ENCODE data around the gene ZNF19. TPM values are rescaled to one million over a fixed set of nuclear protein-coding genes. Genes with fewer than 3 reads are reported as not detected.

The ZNF19 gene
- total RNA-seq, 2 donors from 2014 or later = 3.6 to 5.9 TPM

DNA sequence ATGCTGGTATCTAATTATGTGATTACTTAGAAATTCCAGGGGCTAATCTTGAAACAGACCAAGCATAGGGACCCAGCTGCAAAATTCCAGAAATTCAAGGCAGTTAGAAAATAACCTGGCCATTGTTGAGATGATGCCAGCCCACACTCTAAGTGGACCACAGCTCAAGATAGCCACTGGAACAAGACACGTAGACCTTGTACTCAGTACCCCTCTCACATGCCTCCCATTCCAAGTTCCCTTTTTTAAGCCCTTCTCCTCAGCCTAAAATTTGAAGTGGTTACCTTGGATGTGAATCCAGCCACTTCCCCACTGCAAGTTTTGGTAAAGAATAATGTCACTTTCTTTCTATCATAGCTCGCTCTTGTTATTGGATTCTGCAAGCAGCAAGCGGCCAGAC lies 4.1 kb upstream of the ZNF19 start:
- ATAC-seq = no peak
- 52 to 69% methylated on average over 3 of the region's 3 CpGs for WGBS, 2 donors
- Histone ChIP-seq H3K9me3 (no peaks in the 10 kb centered on the region), H3K27ac (no peak overlapping the region), H3K36me3 (replicated peaks in 1 of 2; ENCODE audit: insufficient read depth in 1 of 2, low read depth in 2 of 2) (no peaks in the 10 kb centered on the region), H3K27me3 (no peaks in the 10 kb centered on the region), H3K4me1 (no peaks in the 10 kb centered on the region), H3K4me3 (no peak overlapping the region)
- no peak for DNase-seq
- no peak for TF ChIP-seq POLR2A (IDR thresholded peaks at IDR 0.05)
- TF ChIP-seq, protein P1, sequence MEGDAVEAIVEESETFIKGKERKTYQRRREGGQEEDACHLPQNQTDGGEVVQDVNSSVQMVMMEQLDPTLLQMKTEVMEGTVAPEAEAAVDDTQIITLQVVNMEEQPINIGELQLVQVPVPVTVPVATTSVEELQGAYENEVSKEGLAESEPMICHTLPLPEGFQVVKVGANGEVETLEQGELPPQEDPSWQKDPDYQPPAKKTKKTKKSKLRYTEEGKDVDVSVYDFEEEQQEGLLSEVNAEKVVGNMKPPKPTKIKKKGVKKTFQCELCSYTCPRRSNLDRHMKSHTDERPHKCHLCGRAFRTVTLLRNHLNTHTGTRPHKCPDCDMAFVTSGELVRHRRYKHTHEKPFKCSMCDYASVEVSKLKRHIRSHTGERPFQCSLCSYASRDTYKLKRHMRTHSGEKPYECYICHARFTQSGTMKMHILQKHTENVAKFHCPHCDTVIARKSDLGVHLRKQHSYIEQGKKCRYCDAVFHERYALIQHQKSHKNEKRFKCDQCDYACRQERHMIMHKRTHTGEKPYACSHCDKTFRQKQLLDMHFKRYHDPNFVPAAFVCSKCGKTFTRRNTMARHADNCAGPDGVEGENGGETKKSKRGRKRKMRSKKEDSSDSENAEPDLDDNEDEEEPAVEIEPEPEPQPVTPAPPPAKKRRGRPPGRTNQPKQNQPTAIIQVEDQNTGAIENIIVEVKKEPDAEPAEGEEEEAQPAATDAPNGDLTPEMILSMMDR (IDR thresholded peaks at IDR 0.05) = no peak
- intact Hi-C loops (cut with DNase I) = no loop called here

DNA sequence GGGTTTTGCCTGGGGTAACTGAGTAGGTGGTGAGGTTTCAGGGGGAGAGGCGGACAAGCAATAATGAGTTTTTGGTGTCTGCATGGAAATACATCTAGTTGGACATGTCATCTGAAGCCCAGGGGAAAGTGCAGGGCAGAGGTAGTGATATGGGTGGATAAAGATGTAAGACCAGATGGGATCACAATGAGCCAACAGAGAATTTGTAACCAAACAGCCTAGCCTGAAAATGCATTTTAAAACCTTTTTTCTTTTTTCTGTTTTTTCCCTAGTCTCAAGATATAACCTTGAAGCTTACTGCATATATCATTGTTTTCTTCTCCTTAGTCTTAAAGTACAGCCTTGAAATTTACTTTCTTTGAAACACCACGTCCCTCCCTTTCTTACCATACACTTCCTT lies 3.7 kb upstream of the ZNF19 start:
- Histone ChIP-seq H3K27ac (no peak overlapping the region), H3K4me3 (no peak overlapping the region), H3K36me3 (replicated peaks in 1 of 2; ENCODE audit: insufficient read depth in 1 of 2, low read depth in 2 of 2) (no peaks in the 10 kb centered on the region), H3K4me1 (no peaks in the 10 kb centered on the region), H3K27me3 (no peaks in the 10 kb centered on the region), H3K9me3 (no peaks in the 10 kb centered on the region)
- TF ChIP-seq POLR2A (IDR thresholded peaks at IDR 0.05) = no peak
- TF ChIP-seq, protein P1 (IDR thresholded peaks at IDR 0.05) = no peak
- intact Hi-C loops (cut with DNase I) = no loop called here
- no peak for DNase-seq
- WGBS, 2 donors = 64 to 77% methylated on average over 2 of the region's 2 CpGs
- ATAC-seq = no peak

DNA sequence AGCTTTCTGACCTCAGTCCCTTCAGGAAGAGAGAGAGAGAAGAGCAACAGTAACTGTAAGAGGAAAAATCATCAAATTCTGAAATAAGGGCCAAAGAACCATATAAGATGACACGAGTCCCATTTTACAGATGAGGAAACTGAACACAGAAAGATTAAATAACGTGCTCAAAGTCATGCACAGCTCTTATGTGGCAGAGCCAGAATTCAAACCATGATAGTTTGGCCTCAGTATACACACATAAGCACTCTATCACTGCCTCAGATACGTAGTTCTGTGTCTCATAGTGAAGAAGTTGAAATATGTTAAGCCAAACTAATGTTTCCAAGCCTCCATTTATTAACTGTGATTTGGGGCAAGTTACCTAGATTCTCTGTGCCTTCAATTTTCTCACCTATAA lies 1.9 kb upstream of the ZNF19 start:
- intact Hi-C loops (cut with DNase I) = no loop called here
- TF ChIP-seq POLR2A (IDR thresholded peaks at IDR 0.05) = no peak
- TF ChIP-seq, protein P1 (IDR thresholded peaks at IDR 0.05) = no peak
- ATAC-seq = no peak
- 65% methylated on average over 3 of the region's 3 CpGs for WGBS, 2 donors
- DNase-seq = no peak
- Histone ChIP-seq H3K9me3 (no peaks in the 10 kb centered on the region), H3K4me3 (no peak overlapping the region), H3K4me1 (no peaks in the 10 kb centered on the region), H3K36me3 (replicated peaks in 1 of 2; ENCODE audit: insufficient read depth in 1 of 2, low read depth in 2 of 2) (no peaks in the 10 kb centered on the region), H3K27ac (no peak overlapping the region), H3K27me3 (no peaks in the 10 kb centered on the region)

DNA sequence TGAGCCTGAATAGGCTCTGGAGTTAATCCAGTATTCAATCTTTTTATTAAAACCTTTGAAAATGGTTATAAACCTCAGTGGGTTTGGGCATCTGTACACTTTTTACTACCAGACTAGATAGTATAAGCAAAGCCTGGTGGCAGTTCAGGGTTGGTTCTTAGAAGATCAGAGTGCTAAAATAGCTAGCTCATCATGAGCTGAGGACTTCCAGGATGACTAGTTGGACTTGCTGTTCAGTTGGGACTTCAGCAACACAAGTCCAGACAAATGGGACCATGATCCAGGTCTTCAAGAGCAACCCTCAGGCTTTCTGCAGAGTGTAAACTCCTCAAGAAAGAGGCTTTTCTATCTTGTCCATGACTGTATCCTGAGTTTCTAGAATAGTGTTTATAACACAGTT lies 1.2 kb upstream of the ZNF19 start:
- no peaks in the 10 kb centered on the region for H3K36me3 ChIP-seq (replicated peaks in 1 of 2; ENCODE audit: insufficient read depth in 1 of 2, low read depth in 2 of 2)
- H3K27me3 ChIP-seq = no peaks in the 10 kb centered on the region
- H3K4me3 ChIP-seq = no peak overlapping the region
- TF ChIP-seq POLR2A (IDR thresholded peaks at IDR 0.05) = no peak
- TF ChIP-seq, protein P1 (IDR thresholded peaks at IDR 0.05) = no peak
- no peak for ATAC-seq
- no peaks in the 10 kb centered on the region for H3K9me3 ChIP-seq
- intact Hi-C loops (cut with DNase I) = no loop called here
- H3K4me1 ChIP-seq = no peaks in the 10 kb centered on the region
- DNase-seq = no peak
- H3K27ac ChIP-seq = no peak overlapping the region

DNA sequence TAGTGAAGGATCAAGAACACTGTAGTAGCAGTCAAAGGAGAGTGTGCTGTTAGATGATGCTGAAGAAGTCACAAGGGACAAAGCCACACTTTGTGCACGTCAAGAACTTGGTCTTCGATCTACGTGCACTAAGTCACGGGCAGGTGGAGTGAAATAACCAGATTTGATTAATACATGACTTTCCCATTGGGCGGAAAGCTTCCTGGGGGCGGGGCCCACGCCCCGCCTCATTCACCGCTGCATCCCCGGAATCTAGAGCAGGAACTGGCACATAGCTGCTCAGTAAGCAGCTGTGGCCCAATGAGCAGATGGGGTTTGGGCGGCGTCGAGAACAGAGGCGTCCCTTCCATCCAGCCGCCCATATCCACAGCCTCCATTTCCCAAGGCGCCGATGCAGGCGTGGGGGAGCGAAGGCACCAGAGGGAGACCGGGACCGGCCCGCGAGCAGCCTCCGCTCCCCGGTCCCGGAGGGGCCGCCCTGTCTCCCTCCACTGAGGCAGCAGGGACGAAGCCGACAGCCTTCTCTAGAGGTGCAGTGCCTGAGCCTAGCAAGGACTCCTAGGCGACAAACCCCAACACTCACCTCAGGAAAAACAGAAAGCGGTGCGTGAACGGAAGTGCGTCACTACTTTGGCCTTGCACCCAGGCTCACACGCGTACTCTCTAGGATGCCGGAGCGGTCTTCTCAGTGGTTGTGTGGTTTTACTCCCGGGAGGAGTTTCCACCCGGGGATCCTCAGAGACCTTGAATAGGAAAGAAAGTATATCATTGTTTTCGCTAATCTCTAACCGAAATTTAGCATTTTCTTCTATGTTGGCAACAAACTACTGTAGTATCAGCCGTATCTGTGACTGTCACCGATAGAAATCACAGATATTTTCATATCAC lies 4.9 kb downstream of the ZNF19 start:
- no peaks in the 10 kb centered on the region for H3K27me3 ChIP-seq
- WGBS, 2 donors = 0 to 1% methylated on average over 14 to 44 of the region's 44 CpGs
- H3K9me3 ChIP-seq = no peaks in the 10 kb centered on the region
- H3K4me1 ChIP-seq = peaks cover 7% of the 10 kb centered on the region
- intact Hi-C loops (cut with DNase I) = no loop called here
- DNase-seq (peak; percentile 83 to 91 (median 86)), ATAC-seq (peak; percentile 96)
- TF ChIP-seq POLR2A (IDR thresholded peaks at IDR 0.05) = peak; percentile 42 to 82 (median 80)
- TF ChIP-seq, protein P1 (IDR thresholded peaks at IDR 0.05) = peak in 1 of 7 experiments; percentile 4
- H3K36me3 ChIP-seq (replicated peaks in 1 of 2; ENCODE audit: insufficient read depth in 1 of 2, low read depth in 2 of 2) = no peaks in the 10 kb centered on the region
- peak overlapping the region; percentile 71 to 83 for H3K4me3 ChIP-seq
- H3K27ac ChIP-seq = peak overlapping the region; percentile 77 to 95 (median 87)

Data from body of pancreas (tissue), 4 donors.